Progenitor cell of endocrine pancreas (in vitro differentiated cells): ENCODE measurements around the gene SLC9A3. TPM values are rescaled to one million over a fixed set of nuclear protein-coding genes. Genes with fewer than 3 reads are reported as not detected.

Source experiments
- DNase-seq: peaks from one replicate; pipeline ENCODE4 v3.0.0; 2021; ENCODE audit warnings: low spot score; ENCODE audit not compliant: unreplicated experiment
- H3K27ac Mint-ChIP-seq: 2 replicates; pipeline ENCODE4 v1.8.0; 2021; ENCODE audit warnings: mild to moderate bottlenecking, moderate library complexity, mixed read lengths
- H3K27me3 Mint-ChIP-seq: 2 replicates; pipeline ENCODE4 v1.8.0; 2021; ENCODE audit warnings: mixed read lengths
- H3K36me3 Mint-ChIP-seq: 2 replicates; pipeline ENCODE4 v1.8.0; 2022; ENCODE audit warnings: mixed read lengths; ENCODE audit not compliant: insufficient read depth
- H3K4me1 Mint-ChIP-seq: 2 replicates; pipeline ENCODE4 v1.8.0; 2021; ENCODE audit warnings: low read depth, mixed read lengths
- H3K4me3 Mint-ChIP-seq: 2 replicates; pipeline ENCODE4 v1.8.0; 2021; ENCODE audit warnings: low read depth, mild to moderate bottlenecking, moderate library complexity, mixed read lengths
- H3K9me3 Mint-ChIP-seq: 2 replicates; pipeline ENCODE4 v1.8.0; 2021; ENCODE audit warnings: low read depth, mixed read lengths
- total RNA-seq: library from RNA; stranded (reverse); gene quantifications from 2 replicates; pipeline ENCODE4 v1.2.1, GENCODE V29; 2021
- TF ChIP-seq, protein P1 (sequence below): fragments of 200-600 bp; sonication (generic); IDR thresholded peaks from one replicate; pipeline ENCODE4 v1.5.0; 2021; ENCODE audit warnings: antibody characterized with exemption, mild to moderate bottlenecking; ENCODE audit not compliant: unreplicated experiment

The SLC9A3 gene
- total RNA-seq, 1 donor from 2014 or later = 1.7 TPM

DNA sequence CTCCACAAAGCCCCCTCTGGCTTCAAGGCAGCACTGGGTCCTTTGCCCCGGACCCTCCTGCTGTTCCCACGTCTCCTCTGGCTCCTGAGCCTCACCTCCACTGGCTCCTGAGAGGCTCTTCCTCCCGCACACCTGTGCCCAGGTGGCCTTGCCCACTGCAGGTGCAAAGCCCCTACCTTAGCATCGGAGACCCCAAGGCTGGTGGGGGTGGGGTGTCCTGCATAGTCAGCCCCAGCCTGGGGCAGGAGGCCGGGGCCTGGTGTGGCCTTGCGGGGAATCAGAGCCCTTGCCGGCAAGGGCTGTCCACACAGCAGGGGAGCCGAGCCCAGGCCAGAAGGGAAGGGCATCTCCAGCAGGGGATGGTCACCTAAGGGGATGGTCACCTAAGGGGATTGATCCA, 46.6 kb upstream of the SLC9A3 start:
- TF ChIP-seq, protein P1, sequence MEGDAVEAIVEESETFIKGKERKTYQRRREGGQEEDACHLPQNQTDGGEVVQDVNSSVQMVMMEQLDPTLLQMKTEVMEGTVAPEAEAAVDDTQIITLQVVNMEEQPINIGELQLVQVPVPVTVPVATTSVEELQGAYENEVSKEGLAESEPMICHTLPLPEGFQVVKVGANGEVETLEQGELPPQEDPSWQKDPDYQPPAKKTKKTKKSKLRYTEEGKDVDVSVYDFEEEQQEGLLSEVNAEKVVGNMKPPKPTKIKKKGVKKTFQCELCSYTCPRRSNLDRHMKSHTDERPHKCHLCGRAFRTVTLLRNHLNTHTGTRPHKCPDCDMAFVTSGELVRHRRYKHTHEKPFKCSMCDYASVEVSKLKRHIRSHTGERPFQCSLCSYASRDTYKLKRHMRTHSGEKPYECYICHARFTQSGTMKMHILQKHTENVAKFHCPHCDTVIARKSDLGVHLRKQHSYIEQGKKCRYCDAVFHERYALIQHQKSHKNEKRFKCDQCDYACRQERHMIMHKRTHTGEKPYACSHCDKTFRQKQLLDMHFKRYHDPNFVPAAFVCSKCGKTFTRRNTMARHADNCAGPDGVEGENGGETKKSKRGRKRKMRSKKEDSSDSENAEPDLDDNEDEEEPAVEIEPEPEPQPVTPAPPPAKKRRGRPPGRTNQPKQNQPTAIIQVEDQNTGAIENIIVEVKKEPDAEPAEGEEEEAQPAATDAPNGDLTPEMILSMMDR = no peak
- peaks cover 35% of the 10 kb centered on the region for H3K27me3 Mint-ChIP-seq

DNA sequence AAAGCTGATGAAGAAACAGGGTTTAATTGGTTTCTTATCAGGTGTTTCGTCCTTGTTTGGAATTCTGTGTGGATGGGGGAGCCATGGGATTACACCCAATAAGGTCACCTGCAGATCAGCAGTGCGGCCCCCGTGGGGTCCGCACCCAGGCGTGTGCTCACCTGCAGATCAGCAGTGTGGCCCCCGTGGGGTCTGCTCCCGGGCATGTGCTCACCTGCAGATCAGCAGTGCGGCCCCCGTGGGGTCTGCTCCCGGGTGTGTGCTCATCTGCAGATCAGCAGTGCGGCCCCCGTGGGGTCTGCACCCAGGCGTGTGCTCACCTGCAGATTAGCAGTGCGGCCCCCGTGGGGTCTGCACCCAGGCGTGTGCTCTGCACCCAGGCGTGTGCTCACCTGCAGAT, 46.2 kb upstream of the SLC9A3 start:
- H3K36me3 Mint-ChIP-seq = no peaks in the 10 kb centered on the region
- H3K4me3 Mint-ChIP-seq = no peak overlapping the region
- H3K27me3 Mint-ChIP-seq = peaks cover 33% of the 10 kb centered on the region
- no peaks in the 10 kb centered on the region for H3K9me3 Mint-ChIP-seq
- no peak overlapping the region for H3K27ac Mint-ChIP-seq
- no peaks in the 10 kb centered on the region for H3K4me1 Mint-ChIP-seq
- TF ChIP-seq, protein P1 = no peak
- no peak for DNase-seq

More for the DNA sequence above, 46.6 kb upstream of the SLC9A3 start:
- Mint-ChIP-seq H3K9me3 (peaks cover 3% of the 10 kb centered on the region), H3K4me1 (no peaks in the 10 kb centered on the region), H3K4me3 (no peak overlapping the region), H3K27ac (no peak overlapping the region), H3K36me3 (no peaks in the 10 kb centered on the region)
- DNase-seq = no peak

DNA sequence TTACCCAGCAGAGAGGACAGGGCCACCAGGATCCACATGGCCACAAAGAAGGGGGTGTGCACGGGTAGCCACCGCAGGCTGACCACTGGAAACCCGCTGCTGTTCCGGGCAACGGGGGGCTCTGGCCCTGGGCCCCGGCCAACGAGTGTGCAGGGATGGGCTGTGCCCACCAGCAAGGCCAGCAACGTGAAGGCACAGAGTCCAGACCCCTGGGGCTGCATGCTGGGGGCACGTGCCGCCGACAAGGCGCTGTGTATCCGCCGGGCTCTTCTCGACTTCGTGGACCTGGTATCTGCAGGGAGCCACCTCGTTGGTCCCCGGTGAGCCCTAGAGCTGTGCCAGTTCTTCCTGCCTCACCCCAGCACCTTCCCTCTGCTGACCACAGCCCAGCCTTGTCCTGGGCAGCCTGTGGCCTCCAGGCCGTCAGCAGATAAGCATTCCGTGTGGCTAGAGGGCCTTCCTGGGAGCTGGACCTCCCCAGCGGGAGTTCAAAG, 45.7 kb upstream of the SLC9A3 start:
- Mint-ChIP-seq H3K9me3 (no peaks in the 10 kb centered on the region), H3K4me3 (no peak overlapping the region), H3K27ac (no peak overlapping the region), H3K4me1 (no peaks in the 10 kb centered on the region), H3K27me3 (peaks cover 28% of the 10 kb centered on the region), H3K36me3 (no peaks in the 10 kb centered on the region)
- TF ChIP-seq, protein P1 = no peak
- no peak for DNase-seq

DNA sequence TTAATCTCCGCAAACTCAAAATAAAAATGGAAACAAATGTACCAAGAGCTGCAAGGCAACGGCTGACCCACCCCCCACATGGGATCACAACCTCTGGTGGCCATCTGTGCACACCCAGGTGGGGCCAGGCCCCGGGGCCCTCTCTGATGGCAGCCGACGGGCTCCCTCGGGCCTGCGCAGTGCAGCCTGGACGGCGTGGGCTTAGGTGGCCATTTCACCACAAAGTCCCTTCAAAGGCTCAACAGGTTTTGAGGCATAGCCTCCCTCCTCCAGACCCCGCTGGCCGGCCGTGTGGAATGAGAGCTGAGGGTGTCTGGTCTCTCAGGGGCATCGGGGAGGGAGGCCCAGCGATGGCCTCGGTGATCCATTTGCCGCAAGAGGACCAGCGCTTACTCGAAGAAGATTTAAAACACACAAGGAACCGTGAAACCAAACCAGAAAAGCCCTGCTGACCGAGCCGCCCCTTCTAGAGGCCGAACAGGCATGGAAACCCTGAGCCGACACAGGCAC, 45.2 kb upstream of the SLC9A3 start:
- TF ChIP-seq, protein P1 = no peak
- DNase-seq = no peak
- Mint-ChIP-seq H3K36me3 (no peaks in the 10 kb centered on the region), H3K4me3 (no peak overlapping the region), H3K27me3 (peaks cover 28% of the 10 kb centered on the region), H3K27ac (no peak overlapping the region), H3K9me3 (no peaks in the 10 kb centered on the region), H3K4me1 (no peaks in the 10 kb centered on the region)

DNA sequence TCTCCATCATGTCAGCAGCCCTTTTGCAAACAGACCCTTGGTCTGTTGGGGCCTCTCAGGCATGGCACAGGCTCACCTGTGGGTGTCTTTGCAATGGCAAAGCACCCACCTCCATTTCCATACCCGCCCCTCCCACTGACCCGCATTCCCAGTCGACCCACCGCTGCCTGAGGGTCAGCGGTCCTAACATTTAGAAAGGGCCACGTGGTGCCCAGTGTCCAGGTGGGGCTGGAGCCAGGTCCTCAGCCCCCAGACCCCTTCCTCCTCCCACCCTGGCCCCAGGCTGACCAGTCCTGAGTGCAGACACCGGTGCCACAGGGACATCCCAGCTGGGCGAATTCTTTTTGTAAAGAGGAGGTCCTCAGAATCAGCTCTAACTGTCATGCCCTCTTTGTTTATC, 44.6 kb upstream of the SLC9A3 start:
- Mint-ChIP-seq H3K27ac (no peak overlapping the region), H3K4me3 (no peak overlapping the region)
- DNase-seq = no peak

More for the DNA sequence above, 44.6 kb upstream of the SLC9A3 start:
- no peaks in the 10 kb centered on the region for H3K4me1 Mint-ChIP-seq
- H3K36me3 Mint-ChIP-seq = no peaks in the 10 kb centered on the region
- H3K9me3 Mint-ChIP-seq = no peaks in the 10 kb centered on the region
- TF ChIP-seq, protein P1 = no peak
- peaks cover 28% of the 10 kb centered on the region for H3K27me3 Mint-ChIP-seq
